Stromal cell of bone marrow (primary cell): ENCODE results near the gene MYORG.

ENCODE experiments used
- DNase-seq: peaks from one replicate; pipeline ENCODE4 v3.0.0-alpha.2; 2012; ENCODE audit warnings: low read depth

The MYORG gene

DNA sequence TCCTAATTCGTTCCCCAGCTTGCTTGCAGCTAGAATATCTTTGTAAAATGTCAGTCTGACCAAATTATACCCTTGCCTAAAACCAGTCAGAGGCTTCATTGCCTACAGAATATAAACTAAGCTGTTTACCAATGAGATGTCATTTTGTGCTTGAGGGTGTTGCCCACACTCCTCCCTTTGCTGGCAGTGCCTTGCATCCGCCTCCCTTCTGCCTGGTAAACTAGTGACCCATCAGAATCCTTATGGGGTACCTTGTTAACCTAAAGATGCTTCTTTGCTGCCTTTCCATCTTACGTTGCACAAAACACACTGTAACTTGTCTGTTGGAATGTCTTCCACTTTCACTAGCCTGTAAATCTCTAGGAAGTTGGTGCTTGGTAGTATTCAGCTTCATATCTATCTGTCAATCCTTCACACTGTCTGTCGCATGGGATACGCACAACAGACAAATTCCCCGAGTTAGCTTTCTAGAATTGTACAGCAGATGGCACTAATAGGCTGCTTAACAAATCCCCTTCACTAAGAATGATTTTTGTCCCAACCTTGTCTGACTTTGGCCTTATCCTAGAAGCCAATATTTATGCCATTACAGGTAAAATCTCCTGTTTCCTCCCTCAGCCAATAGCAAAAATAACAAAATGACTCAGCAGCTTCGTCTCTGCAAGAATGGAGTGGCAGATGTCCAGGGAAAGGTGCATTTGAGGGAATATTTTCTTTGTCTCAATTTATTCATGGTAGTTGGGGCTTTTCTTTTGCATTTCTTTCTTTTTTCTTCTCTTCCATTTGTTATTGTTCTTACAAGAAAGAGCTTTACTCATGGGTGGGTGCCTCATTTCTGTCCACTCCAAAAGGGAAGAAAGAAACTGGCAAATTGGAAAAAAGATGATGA, 44.4 kb downstream of the MYORG start:
- DNase-seq, result no peak

DNA sequence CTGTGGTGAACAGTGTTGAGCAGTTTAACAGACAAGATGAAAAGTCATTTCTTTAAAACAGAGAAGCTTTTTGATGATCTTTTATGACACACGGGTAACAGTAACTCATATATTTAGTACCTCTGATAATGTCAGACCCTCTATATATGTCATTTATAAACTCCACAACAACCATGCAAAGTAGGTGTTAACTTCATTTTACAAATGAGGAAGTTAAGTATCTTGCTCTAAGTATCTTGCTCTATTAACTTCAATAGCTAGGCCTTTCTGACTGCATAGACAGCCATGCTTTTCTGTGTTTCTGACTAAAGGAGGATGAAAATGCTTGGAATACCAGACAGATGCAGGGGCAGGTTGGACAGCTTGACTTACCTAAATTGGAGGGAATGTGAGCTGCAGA, 45.5 kb downstream of the MYORG start:
- no peak for DNase-seq

GRCh38 chr9:34328987-34329832, 47.5 kb downstream of the MYORG start, which contains the start of the genes KIF24 and NUDT2:
KIF24 (minus strand) TSS chr9:34329268; CDS start chr9:34311346, 17,922 bp downstream.
NUDT2 (plus strand) TSS chr9:34329569; CDS start chr9:34339040, 9,471 bp downstream.
- peak; percentile 100 for DNase-seq

GRCh38 chr9:34328500-34328986, 48.2 kb downstream of the MYORG start:
- DNase-seq, result no peak

DNA sequence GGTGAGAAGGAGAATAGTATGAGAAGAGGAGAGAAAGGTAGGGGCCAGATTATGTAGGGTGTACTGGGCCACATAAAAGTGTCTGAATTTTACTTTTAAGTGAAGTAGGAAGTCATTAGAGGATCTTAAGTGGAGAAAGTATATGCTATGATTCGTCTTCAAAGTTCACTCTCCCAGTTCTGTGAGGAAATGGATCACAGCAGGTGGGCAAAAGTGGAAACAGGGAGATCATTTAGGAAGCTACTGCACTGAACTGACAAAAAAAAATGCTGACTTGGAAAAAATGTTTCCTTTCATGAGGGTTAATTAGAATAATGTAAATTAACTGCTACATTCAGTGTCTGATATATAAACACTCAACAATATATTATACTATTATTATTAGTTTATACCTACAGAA, 50.0 kb downstream of the MYORG start:
- no peak for DNase-seq

DNA sequence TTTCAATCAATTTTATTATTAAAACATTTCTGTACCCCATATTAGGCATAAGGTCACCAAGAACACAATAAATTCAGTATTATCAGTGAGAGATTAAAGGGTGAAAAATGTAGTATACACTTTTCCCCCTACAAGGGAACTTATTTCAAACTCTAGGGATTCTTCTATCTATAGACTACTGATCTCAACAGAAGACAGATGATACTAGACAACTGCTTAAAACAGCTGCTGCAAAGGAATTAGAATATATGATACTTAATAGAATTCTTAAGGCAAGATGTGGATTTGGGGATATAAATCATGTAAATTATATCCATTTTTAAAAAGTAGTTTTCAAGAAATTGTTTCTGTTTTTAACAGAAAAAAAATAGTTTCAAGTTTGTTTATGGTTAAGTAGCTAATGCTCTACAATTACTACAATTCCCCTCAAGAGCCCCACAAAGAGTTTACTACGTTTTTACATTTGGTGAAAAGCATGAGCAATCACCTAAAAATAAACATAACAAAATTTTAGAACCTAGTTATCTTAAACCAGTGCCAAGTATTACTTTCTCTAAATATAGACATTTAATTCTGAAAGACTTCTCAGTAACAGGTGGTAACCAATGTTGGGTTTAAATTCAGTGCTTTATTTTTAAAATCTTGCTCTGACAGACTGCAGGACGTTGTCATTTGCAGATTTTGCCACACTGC, 53.7 kb downstream of the MYORG start:
- DNase-seq, result no peak

DNA sequence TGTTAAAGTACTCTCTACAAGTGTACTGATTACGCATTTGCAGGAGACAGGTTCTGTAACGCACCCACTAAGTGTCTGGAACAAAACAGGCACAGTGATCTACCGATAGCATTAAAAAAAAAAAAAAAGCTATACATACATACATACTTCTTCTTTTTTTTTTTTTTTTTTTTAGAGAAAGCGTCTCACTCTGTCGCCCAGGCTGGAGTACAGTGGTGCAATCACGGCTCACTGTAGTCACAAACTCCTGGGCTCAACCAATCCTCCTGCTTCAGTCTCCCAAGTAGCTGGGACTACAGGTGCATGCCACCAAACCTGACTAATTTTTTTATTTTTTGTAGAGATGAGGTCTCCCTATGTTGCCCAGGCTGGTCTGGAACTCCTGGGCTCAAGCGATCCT, 55.2 kb downstream of the MYORG start:
- no peak for DNase-seq

DNA sequence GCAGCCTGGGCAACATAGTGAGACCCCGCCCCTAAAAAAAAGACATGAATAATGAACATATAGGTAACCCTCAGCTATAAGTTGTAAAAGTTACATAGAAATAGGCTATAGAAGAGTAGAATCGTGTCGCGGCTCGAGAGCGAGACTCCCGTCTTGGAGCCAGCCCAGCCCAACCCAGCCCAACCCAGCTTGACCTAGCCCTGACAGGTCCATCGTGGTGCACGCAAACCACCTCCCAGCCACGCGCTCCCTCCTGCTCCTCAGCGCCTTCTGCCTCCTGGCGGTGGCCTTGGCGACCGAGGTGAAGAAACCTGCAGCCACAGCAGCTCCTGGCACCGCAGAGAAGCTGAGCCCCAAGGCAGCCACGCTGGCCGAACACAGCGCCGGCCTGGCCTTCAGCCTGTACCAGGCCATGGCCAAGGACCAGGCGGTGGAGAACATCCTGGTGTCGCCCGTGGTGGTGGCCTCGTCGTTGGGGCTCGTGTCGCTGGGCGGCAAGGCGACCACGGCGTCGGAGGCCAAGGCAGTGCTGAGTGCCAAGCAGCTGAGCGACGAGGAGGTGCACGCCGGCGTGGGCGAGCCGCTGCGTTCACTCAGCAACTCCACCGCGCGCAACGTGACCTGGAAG, 58.4 kb downstream of the MYORG start:
- DNase-seq, result no peak

- no peak for DNase-seq
Measured at GRCh38 chr9:34317436-34317835, 59.3 kb downstream of the MYORG start.
